Hippocampal formation (tissue), 2 donors: Measurements from ENCODE around the gene LRRC75B.
"Not testable (repeated sequence)": the region's sequence is repeated elsewhere in the genome, so short reads cannot be mapped to it uniquely, and the experiment has no call there.

ENCODE experiments used
- DNase-seq, 2 donors: peaks; one replicate each; lab custom pipeline; 2025; lab: John Stamatoyannopoulos, UW

LRRC75B gene

DNA sequence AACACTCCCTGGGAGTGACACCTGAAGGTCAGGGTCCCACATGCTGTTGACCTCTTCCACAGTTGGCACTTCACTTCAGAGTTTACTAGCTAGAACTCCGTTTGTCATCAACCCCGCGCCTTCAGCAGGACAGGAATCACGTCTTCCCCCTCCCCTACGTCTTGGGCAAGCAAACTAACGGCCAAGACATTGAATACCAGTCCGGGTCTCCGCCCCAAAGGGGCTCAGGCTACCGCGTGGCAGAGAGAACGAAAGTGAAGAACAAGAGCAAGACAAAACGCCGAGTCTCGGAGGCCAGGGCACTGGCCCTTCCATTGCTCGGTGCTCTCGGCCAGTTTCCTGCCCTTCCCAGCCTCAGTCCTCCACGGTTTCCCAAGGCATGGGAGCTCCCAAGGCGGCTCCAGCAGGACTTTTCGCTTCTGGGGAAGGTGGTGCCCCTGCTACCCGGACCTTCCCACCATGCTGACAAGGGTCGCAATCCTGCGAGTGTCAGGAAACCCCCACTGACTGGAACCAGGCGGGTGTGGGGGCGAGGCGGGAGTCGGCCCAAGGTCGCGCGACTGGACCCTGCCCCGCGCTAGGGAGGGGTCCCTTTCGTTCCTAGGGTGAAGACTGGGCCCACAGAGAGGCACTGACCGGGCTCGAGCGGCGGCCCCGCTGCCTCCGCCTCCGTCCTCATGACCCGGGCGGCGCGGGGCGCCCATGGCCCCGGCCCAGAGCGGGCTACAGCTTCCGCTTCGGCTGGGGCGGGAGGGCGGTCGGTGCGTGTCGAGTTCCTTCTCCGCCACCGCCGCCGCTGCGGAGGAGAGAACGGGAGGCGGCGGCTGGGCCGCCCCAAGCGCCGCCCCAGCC, 38.3 kb downstream of the LRRC75B start, which contains the start of gene GUCD1:
TSS of gene GUCD1 (minus strand) at position 826 of the 852 bp plus-strand sequence. CDS start at position 679, 147 bp downstream.
- DNase-seq: no peak

DNA sequence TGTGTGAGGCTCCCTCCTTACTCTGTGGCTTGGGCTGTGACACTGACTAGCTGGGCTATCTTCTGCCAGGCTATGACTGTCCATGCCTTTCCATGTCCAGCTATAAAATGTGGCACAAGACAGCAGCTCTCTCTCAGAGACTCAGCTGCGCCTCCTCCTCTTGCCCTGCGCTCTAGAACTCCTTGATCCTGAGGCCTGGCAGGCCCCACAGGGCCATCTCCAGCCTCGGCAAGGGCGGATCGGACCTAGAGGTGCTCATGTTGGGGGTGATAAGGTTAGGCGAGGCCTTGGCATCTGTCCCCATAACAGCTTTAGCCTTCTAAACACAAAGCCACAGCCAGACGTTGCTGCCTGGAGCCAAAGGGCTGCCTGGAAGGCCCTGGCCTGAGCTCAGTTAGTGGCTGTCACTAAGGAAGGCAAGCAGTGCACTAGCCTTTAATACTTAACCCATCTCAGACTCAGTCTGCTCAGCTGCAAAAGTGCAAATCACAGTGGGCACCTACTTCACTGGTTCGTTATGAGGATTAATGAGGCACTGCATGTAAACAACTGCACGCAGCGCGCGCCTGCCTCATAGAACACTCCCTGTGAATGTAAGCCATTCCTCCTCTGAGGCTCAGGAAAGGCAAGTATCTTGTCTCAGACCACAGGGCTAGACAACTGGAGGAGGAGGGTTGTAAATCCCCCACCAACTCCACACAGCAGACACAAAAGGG, 39.1 kb downstream of the LRRC75B start:
- DNase-seq: no peak

DNA sequence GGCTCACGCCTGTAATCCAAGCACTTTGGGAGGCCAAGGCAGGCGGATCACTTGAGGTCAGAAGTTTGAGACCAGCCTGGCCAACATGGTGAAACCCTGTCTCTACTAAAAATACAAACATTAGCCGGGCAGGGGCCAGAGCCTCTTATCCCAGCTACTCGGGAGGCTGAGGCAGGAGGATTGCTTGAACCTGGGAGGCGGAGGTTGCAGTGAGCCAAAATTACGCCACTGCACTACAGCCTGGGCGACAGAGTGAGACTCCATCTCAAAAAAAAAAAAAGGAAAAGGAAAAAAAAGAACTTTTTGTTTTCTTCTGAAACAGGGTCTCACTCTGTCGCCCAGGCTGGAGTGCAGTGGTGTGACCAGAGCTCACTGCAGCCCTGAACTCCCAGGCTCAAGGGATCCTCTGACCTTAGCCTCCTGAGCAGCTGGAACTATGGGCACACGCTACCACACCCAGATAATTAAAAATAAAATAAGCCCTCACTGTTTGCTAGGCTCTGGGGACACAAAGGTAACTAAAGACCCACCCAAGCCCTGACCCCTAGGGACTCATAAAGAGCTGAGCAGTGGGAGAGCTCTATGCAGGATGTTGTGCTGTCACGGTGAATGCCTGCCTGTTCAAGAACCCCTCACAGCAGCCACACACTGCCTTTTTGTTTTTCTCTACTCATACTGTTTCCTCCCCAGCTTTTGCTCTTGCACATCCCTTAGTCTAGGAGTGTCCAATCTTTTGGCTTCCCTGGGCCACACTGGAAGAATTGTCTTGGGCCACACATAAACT, 40.2 kb downstream of the LRRC75B start:
- not testable (repeated sequence) for DNase-seq

DNA sequence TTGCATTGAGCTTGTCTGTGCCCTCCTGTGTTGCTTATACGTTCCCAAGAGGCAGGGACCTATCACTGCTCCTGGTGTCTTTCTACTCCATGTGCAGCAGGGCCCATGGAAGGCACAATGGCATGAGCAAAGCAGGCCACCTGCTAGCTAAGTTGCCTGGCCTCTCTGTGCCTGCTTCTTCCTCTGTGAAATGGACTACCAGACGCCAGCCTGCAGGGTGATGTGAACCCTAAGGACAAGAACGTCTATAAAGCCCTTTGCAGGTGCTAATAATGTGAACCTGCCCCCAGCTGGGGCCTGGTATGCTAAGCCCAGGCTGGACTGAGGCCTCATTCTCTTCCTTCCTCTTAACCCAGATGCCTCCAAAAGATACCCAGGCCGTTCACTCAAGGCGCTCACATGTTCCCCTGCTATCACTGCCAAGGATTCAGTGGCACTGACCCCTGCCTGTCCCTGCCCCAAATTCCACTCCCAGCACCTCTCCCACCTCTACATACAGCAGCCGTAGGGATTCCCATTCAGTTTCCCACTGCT, 41.9 kb downstream of the LRRC75B start:
- DNase-seq: no peak

DNA sequence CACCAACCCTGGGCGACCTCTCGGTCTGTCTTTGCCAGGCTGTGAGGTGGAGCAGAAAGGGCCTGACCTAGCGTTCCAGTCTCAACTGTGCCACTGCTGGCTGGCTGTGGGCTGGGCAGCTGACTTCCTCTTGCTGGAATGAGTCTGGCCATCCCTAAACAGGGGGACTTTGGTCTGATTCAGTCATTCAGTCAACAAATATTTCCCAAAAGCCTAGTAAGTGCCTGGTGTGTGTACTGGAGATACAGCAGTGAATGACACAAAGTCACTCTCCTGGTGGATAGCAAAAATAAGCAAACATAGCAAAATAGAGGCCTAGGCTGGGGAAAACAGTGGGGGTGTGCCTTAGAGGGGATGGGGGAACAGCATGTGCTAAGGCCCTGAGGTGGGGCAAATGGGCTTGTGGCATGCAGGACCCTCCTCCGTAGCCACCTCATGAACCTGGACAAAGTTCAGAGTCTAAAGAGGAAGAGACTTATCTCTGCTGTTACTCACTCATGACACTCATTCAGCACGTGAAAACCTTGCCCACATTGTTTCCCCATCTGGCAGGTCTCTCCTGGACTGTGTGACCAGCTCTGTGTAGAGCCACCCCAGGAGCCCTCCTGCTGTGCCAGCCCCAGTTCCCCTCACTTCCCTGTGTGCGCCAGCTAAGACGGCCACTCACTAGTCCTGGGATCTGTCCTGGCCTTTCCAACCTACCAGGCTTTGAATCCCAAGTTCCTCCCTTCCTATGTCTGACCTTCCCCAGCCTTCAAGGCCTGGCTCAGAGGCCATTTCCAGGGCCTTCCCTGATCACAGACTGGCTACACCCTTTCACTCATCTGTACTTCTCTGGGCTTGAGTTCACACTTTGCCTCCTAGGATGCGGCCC, 42.6 kb downstream of the LRRC75B start:
- DNase-seq: no peak

DNA sequence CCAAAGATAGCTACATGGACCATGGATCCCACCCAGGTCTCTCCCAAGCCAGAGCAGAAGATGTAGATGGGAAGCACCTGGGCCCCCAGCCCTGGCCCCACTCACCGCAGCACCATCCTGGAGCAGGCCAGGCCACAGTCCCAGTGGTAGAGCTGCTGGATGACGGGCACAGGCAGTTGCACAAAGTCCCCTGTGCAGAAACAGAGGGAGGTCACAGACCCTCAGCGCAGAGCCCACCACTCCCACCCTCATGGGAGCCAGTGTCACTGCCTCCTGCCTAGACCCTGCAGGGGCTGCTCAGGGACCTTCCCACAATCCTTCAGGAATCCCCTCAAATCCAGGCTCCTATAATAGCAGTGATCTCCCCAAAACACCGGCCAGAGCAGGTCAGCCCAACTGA, 44.1 kb downstream of the LRRC75B start:
- no peak for DNase-seq

DNA sequence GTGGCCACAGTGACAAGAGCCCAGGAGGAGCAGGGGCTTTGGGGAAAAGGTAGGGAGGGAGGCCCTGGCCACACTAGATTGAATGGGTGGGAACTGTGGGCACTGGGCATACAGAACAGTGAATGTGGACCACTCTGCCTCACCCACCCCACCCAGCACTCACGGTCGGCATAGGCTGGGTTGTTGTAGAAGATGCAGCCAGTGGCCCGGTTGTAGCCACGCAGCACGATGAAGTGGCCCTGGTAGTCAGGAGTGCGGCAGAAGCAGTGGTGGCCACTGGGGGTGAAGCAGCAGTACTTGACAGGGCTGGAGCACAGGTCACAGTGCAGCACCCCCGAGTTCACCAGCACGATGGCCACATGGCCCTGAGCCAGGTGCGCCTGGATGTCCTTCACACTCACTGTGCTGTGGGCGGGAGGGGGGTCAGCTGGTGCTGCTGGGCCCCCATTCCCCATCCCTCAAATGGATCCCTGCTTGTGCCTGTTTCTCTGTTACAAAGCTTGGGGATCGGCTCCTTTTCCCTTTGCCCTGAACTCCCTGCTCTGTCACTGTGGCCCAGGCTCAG, 49.1 kb downstream of the LRRC75B start:
- no peak for DNase-seq

DNA sequence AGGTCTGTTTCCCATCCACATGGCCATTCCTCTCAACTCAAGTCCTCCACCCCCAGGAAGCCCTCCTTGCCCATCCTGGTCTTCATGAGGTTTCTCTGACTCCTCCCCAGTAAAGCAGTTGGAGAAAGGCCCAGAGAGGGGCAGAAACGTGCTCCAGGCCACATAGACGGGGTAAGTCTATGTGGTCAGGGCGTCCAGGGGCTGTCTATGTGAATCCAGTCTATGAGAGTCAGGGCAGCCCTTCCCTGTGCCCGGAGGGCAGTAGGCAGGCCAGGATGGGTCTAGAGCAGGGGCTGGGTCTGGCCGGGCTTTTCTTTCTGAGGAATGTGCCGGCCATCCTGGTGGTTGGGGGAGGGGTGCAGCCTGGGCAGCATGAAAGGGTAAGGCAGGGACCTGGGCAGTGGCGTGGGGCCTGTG, 49.7 kb downstream of the LRRC75B start:
- no peak for DNase-seq

DNA sequence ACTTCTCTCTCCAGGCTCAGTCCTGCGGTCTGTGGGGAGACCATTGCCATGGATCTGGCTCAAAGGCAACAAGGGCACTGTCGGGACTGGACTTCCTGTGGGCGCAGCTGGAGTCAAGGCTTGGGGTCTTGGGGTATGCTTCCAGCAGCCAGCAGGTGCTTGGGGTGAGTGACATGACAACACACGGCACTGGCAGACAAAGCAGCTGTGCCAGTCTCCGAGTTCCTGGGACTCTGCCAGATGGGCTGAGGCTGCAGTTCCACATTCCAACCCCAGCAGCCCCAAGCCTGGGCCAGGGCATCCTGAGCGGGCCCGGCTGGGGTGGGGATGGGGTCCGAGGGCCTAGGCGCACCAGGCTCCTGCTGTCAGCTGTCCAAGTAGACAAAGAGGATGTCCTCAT, 50.2 kb downstream of the LRRC75B start:
- peak in 1 of 2 donors; percentile 34 for DNase-seq

DNA sequence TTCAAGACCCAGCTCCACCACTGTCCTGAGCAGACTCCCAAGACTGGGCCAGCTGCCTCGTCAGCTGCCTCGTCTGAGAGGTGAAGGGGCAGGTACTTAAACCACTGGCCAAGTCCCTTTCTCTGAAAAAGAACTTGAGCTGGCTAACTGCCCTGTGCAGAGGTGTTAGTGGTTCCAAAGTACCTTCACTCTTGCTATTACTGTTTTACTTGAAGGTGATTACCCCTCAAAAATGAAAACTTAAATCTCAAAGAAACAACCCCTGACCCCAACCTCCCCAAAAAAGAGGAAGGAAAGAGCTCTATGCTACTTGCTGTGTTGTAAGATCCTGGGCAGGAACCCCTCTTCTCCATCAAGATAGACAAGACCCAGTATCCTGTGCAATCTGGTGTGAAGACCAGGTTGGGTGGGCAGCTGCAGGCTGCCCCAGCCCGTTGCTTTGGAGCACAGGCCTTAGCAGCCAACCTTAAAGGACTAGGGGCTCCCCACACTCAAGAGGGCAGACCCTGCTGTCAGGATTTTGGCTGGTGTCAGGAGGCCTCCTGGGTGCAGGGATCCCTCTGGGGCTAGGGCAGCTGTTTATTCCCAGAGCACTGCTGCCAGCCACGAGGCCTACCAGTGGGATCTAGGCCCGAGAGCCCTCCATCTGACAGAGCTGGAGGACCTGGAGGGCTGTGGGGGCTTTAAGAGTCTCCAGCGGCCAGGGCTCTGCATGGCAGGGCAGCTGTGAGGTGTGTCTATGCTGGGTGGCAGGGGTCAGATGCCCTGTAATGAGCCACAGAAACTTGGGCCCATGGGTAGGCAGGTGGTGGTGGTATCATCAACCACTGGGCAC, 51.0 kb downstream of the LRRC75B start:
- DNase-seq: no peak

DNA sequence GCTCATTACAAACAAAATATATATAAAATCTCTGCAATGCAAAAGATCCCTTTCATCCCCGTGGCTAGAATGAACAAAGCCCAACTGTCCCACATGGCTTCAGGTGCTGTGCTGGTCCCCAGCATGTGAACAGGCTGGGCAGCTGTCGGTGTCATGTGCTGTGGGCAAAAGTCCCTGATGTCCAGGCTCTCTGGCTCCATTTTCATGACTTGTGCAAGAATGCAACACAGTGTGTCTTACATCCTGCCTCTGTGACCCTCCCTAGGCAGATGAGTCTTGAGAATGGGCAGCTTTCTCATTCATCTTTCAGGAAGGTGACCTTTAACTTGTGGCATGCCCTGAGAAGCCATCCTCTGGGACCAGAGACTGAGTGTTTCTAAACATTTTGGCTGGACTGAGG, 52.4 kb downstream of the LRRC75B start:
- no peak for DNase-seq

DNA sequence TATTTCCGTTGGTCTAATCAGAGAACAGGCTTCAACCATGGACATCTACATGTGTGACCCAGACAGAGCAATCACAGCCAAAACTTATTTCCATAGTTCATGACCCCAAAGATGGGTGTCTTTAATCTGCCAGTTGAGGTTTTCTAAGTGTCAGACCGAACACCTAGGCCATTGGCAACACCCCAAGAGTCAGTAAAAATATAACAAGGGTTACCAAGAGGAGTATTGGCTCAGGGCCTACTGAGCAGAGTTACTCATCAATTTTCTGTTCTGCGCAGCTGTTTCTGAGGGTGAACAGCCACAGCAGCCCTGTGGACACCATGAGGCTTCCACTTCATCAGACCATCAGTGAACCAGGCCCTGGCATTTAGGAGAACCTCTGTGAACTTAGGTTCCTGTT, 56.8 kb downstream of the LRRC75B start:
- no peak for DNase-seq
